H1 (cell line): ENCODE measurements around the gene PABPC1L. TPM values are rescaled to one million over a fixed set of nuclear protein-coding genes. Genes with fewer than 3 reads are reported as not detected.

ENCODE experiments used
- ATF2 ChIP-seq: IDR thresholded peaks from 2 replicates; pipeline ENCODE4 v1.6.1; 2012; ENCODE audit warnings: low read length, inconsistent platforms
- TAF7 ChIP-seq: optimal IDR thresholded peaks from 2 replicates; pipeline ENCODE3; 2011; ENCODE audit warnings: low read depth, mild to moderate bottlenecking, inconsistent platforms, low read length, moderate library complexity, borderline replicate concordance
- TBP ChIP-seq: IDR thresholded peaks from 2 replicates; pipeline ENCODE4 v1.6.1; 2011; ENCODE audit warnings: low read depth, low read length, improper control_type of control experiment
- polyA plus RNA-seq, 7 experiments: library from polyadenylated mRNA; depleted of rRNA in 3 of 7; stranded (reverse) in 5 of 7; unstranded in 2 of 7; fragments of >200 nt in 5 of 7; fragments of 200-250 nt in 2 of 7; gene quantifications; 1 replicate in 5 of 7; 2 replicates in 1 of 7; 4 replicates in 1 of 7; pipeline versions ENCODE4 v1.2.1 to v1.2.3, GENCODE V29; 2011 to 2013; ENCODE audit warnings: missing spikeins in 2 of 7, mixed read lengths in 2 of 7
- total RNA-seq: library from RNA; stranded (reverse); fragmentation: NEBNext Ultra II Directional; extraction: Animal tissue kit (Norgen Biotek cat#: 25700); gene quantifications from 2 replicates; pipeline ENCODE4 v1.2.1, GENCODE V29; 2021

Gene PABPC1L
- total and polyA plus RNA-seq, 2 of the 8 experiments (the other 6 are each of a cell fraction or from before 2014, with no cell fraction given), result 61.1 to 108 TPM

- TF ChIP-seq ATF2 (no peak), TAF7 (no peak), TBP (no peak)
Measured at GRCh38 chr20:44886828-44887227, 23.0 kb upstream of the PABPC1L start (continued).
